Upper lobe of left lung (tissue), 6 donors: ENCODE data around the gene SPOPL. TPM values are rescaled to one million over a fixed set of nuclear protein-coding genes. Genes with fewer than 3 reads are reported as not detected.

Experiments used
- ATAC-seq, 2 donors: fragments of 200-7000 bp; cut with Tn5 transposase; one replicate each; pipeline ENCODE4 v1.9.1; 2022; ENCODE audit warnings: mild to moderate bottlenecking in 2 of 2, moderate library complexity in 2 of 2; ENCODE audit not compliant: low FRiP score in 2 of 2
- DNase-seq, 2 donors: peaks; one replicate each; pipeline ENCODE4 v3.0.0-alpha.2; 2019 to 2020
- H3K27ac ChIP-seq, 4 donors: fragments of 200-600 bp; sonication (generic); one replicate each; pipeline ENCODE4 v1.5.1; 2016 to 2019
- H3K27me3 ChIP-seq, 4 donors: fragments of 200-600 bp; sonication (generic); one replicate each; pipeline ENCODE4 v1.5.1; 2017 to 2019
- H3K36me3 ChIP-seq, 4 donors: fragments of 200-600 bp; sonication (generic); one replicate each; pipeline ENCODE4 v1.5.1; 2016 to 2019
- H3K4me1 ChIP-seq, 4 donors: fragments of 200-600 bp; sonication (generic); one replicate each; pipeline ENCODE4 v1.5.1; 2018 to 2019
- H3K4me3 ChIP-seq, 4 donors: fragments of 200-600 bp; sonication (generic); one replicate each; pipeline ENCODE4 v1.5.1; 2017 to 2019; ENCODE audit warnings: mild to moderate bottlenecking in 2 of 4, moderate library complexity in 1 of 4
- H3K9me3 ChIP-seq, 4 donors: fragments of 200-600 bp; sonication (generic); one replicate each; pipeline ENCODE4 v1.5.1; 2018 to 2019
- EP300 ChIP-seq, 4 donors: sonication (generic); formaldehyde crosslinking; IDR thresholded peaks; one replicate each; pipeline ENCODE4 v1.5.1; 2017; ENCODE audit warnings: antibody characterized with exemption in 4 of 4, control low read depth in 2 of 4
- POLR2A ChIP-seq, 4 donors: fragments of 450-650 bp; IDR thresholded peaks; one replicate each; pipeline ENCODE4 v1.5.1; 2016 to 2017; ENCODE audit warnings: antibody characterized with exemption in 4 of 4, mild to moderate bottlenecking in 2 of 4
- POLR2AphosphoS5 ChIP-seq, 2 donors: sonication (generic); formaldehyde crosslinking; IDR thresholded peaks; one replicate each; pipeline ENCODE4 v1.5.1; 2017; ENCODE audit warnings: antibody characterized with exemption in 2 of 2
- WGBS, 2 donors: methylation state at CpG; one replicate each; pipeline ENCODE4 v1.1.5; 2017 to 2018; 5-methylcytosine and 5-hydroxymethylcytosine counted together
- total RNA-seq, 6 donors: library from RNA; depleted of rRNA in 4 of 6; stranded (reverse); fragments of >200 nt in 4 of 6; gene quantifications; one replicate each; pipeline versions ENCODE4 v1.1.0 to v1.2.1, GENCODE V29; 2016 to 2021
- TF ChIP-seq, protein P1 (sequence below), 6 experiments: fragments of 450-650 bp in 4 of 6; fragments of 200-600 bp in 2 of 6; sonication (generic) in 2 of 6; IDR thresholded peaks; one replicate each; pipeline ENCODE4 v1.5.1; 2016 to 2019; ENCODE audit warnings: antibody characterized with exemption in 6 of 6
- donor health status: DM: no; HTN: no; CAD: no; lungs with moderate emphysema.
- donor health status: DM: no; HTN: yes; CAD: no; lungs with severe emphysema.

Gene SPOPL
- total RNA-seq, 6 donors from 2014 or later = 4.2 to 40.0 (median 24.2) TPM

DNA sequence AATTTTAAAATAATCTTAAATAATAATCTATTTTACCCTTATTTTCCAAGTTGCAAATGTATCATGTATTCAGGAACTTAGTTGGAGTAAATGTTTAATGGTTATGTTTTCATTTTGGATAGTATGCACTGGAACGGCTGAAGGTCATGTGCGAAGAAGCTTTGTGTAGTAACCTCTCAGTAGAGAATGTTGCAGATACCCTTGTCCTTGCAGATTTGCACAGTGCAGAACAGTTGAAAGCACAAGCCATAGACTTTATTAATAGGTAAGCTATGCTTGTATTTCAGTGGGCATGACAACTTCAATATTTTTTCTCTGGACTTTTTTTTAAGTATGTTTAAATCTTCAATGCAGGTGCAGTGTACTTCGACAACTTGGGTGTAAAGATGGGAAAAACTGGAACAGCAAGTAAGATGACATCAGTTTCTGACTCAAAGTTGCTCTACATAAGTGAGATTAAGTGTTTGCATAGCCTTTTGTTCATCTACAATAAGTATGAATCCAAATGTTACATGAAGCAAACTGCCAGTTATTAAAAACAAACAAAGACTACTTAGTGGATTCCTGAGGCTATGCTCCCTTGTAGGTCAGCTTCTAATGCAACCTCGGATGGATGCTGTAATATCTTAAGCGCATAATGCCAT is 63.1 kb downstream of the SPOPL start:
- Histone ChIP-seq H3K4me3 (no peak overlapping the region), H3K4me1 (no peaks in the 10 kb centered on the region), H3K36me3 (peaks cover 0 to 59% (median 8%) of the 10 kb centered on the region in 4 donors), H3K27ac (no peak overlapping the region), H3K9me3 (no peaks in the 10 kb centered on the region), H3K27me3 (no peaks in the 10 kb centered on the region)
- WGBS, 2 donors = 75 to 76% methylated on average over 5 of the region's 5 CpGs
- TF ChIP-seq EP300 (IDR thresholded peaks at IDR 0.05) = no peak
- no peak for TF ChIP-seq POLR2A (IDR thresholded peaks at IDR 0.05)
- TF ChIP-seq, protein P1, sequence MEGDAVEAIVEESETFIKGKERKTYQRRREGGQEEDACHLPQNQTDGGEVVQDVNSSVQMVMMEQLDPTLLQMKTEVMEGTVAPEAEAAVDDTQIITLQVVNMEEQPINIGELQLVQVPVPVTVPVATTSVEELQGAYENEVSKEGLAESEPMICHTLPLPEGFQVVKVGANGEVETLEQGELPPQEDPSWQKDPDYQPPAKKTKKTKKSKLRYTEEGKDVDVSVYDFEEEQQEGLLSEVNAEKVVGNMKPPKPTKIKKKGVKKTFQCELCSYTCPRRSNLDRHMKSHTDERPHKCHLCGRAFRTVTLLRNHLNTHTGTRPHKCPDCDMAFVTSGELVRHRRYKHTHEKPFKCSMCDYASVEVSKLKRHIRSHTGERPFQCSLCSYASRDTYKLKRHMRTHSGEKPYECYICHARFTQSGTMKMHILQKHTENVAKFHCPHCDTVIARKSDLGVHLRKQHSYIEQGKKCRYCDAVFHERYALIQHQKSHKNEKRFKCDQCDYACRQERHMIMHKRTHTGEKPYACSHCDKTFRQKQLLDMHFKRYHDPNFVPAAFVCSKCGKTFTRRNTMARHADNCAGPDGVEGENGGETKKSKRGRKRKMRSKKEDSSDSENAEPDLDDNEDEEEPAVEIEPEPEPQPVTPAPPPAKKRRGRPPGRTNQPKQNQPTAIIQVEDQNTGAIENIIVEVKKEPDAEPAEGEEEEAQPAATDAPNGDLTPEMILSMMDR (IDR thresholded peaks at IDR 0.05) = no peak
- TF ChIP-seq POLR2AphosphoS5 (IDR thresholded peaks at IDR 0.05) = no peak
- ATAC-seq (peak in 1 of 2 donors; percentile 34), DNase-seq (no peak)

DNA sequence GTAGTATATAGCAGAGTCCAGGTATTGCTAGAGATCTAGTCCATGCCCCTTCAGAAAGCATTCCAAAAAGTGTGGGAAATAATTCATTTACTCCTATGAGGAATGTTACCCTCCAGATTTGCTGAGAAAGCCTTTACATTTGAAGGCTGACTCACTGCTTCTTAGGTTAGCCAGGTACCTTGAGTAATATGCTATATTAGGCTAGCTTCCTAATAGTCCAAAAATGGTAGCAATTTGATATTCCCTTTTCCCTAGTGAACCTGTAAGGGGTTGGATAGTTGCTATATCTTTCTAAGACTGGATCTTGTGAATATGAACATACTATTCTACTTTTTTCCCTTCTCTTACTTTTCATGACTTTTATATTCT is 63.6 kb downstream of the SPOPL start:
- H3K36me3 ChIP-seq = peaks cover 0 to 59% (median 10%) of the 10 kb centered on the region in 4 donors
- ATAC-seq = no peak

DNA sequence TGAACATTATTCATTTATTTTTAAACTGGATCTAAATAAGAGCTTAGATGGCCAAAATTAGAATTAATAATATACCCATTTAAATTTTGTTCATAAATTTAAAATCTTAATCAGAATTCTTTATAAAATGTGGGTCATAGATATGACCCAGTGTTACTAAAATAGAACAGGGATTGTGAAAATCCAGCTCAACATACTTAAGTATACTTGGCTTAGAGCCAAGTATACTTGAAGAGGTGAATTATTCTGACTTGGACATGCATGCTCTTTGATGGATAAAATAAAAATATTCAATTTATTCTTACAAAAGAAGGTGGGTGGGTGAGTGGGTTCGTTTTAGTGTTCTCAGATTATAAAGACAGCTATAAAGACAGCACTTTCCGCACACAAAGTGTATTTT is 70.7 kb downstream of the SPOPL start:
- Histone ChIP-seq H3K9me3 (no peaks in the 10 kb centered on the region), H3K4me1 (no peaks in the 10 kb centered on the region), H3K27ac (no peak overlapping the region), H3K36me3 (peaks cover 0 to 36% (median 9%) of the 10 kb centered on the region in 4 donors), H3K4me3 (no peak overlapping the region), H3K27me3 (no peaks in the 10 kb centered on the region)
- 66 to 76% methylated on average over 2 of the region's 2 CpGs for WGBS, 2 donors
- no peak for TF ChIP-seq EP300 (IDR thresholded peaks at IDR 0.05)
- no peak for TF ChIP-seq POLR2A (IDR thresholded peaks at IDR 0.05)
- TF ChIP-seq, protein P1 (IDR thresholded peaks at IDR 0.05) = no peak
- TF ChIP-seq POLR2AphosphoS5 (IDR thresholded peaks at IDR 0.05) = no peak
- DNase-seq = no peak
- no peak for ATAC-seq

More for the DNA sequence above, 63.6 kb downstream of the SPOPL start:
- no peak overlapping the region for H3K4me3 ChIP-seq
- H3K27ac ChIP-seq = no peak overlapping the region
- H3K9me3 ChIP-seq = no peaks in the 10 kb centered on the region
- TF ChIP-seq EP300 (IDR thresholded peaks at IDR 0.05) = no peak
- no peak for TF ChIP-seq POLR2A (IDR thresholded peaks at IDR 0.05)
- TF ChIP-seq POLR2AphosphoS5 (IDR thresholded peaks at IDR 0.05) = no peak
- TF ChIP-seq, protein P1 (IDR thresholded peaks at IDR 0.05) = no peak
- H3K4me1 ChIP-seq = no peaks in the 10 kb centered on the region
- DNase-seq = no peak
- no peaks in the 10 kb centered on the region for H3K27me3 ChIP-seq

DNA sequence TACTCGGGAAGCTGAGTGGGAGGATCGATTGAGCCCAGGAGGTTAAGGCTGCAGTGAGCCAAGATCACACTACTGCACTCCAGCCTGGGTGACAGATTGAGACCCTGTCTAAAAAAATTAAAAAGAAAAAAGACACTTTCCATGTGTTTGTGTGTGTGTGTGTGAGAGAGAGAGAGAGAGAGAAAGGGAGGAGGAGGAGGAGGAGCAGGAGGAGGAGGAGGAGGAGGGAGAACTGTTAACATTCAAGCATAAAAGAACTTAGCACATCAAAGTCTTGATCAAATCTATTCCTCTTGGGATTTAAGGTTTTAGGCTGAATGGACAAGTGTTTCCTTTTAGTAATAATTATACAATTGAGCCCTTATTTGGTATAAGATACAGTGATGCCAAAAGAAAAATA is 75.5 kb downstream of the SPOPL start:
- DNase-seq = no peak
- H3K9me3 ChIP-seq = peaks cover 0 to 8% (median 0%) of the 10 kb centered on the region in 4 donors
- TF ChIP-seq EP300 (IDR thresholded peaks at IDR 0.05) (no peak), POLR2AphosphoS5 (IDR thresholded peaks at IDR 0.05) (no peak), POLR2A (IDR thresholded peaks at IDR 0.05) (no peak)
- TF ChIP-seq, protein P1 (IDR thresholded peaks at IDR 0.05) = no peak
- H3K4me1 ChIP-seq = peaks cover 0 to 3% (median 0%) of the 10 kb centered on the region in 4 donors
- no peak overlapping the region for H3K27ac ChIP-seq
- peaks cover 0 to 17% (median 0%) of the 10 kb centered on the region in 4 donors for H3K36me3 ChIP-seq
- no peaks in the 10 kb centered on the region for H3K27me3 ChIP-seq
- no peak for ATAC-seq
- 94 to 100% methylated on average over 2 of the region's 2 CpGs for WGBS, 2 donors
- H3K4me3 ChIP-seq = no peak overlapping the region

DNA sequence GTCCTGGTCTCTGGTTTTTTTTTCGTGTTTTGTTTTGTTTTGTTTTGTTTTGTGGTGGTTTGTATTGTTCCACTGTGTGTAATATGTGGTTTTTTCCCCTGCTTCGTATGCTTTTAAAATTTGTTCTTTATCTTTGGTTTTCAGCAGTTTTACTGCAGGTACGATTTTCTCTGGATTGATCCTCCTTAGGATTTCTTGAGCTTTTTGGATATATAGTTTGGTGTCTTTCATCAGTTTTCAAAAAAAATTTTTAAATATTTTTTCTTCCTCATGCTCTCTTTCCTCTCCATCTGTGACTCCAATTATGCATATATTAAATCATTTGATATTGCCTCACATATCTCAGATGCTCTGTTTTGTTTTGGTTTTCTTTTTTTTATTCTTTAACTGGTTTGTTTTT is 78.0 kb downstream of the SPOPL start:
- Histone ChIP-seq H3K36me3 (peaks cover 0 to 6% (median 0%) of the 10 kb centered on the region in 4 donors), H3K4me1 (peaks cover 0 to 3% (median 0%) of the 10 kb centered on the region in 4 donors), H3K4me3 (no peak overlapping the region), H3K9me3 (peaks cover 0 to 8% (median 0%) of the 10 kb centered on the region in 4 donors), H3K27ac (no peak overlapping the region), H3K27me3 (no peaks in the 10 kb centered on the region)
- no peak for ATAC-seq
- no peak for DNase-seq
- TF ChIP-seq POLR2A (IDR thresholded peaks at IDR 0.05) (no peak), EP300 (IDR thresholded peaks at IDR 0.05) (no peak)
- TF ChIP-seq, protein P1 (IDR thresholded peaks at IDR 0.05) = no peak
- WGBS, 2 donors = 95 to 99% methylated on average over 3 of the region's 3 CpGs
